Breast epithelium (tissue), 3 donors: ENCODE results near the gene FOXE3.

Experiments used
- CTCF ChIP-seq, 3 donors: fragments of 450-650 bp; IDR thresholded peaks; one replicate each; pipeline ENCODE4 v1.5.1; 2016 to 2017; ENCODE audit warnings: antibody characterized with exemption in 3 of 3, mild to moderate bottlenecking in 3 of 3, moderate library complexity in 3 of 3
- POLR2A ChIP-seq: fragments of 450-650 bp; IDR thresholded peaks from one replicate; pipeline ENCODE4 v1.6.1; 2016; ENCODE audit warnings: antibody characterized with exemption, mild to moderate bottlenecking, moderate library complexity

GRCh38 chr1:47386268-47386667 is 29.8 kb upstream of the FOXE3 start:
- no peak for TF ChIP-seq POLR2A
- no peak for TF ChIP-seq CTCF (IDR thresholded peaks at IDR 0.05)
